ENCODE measurements around the gene RPUSD1. TPM values are rescaled to one million over a fixed set of nuclear protein-coding genes. Genes with fewer than 3 reads are reported as not detected.

The RPUSD1 gene
- total RNA-seq, 4 donors from 2014 or later, result 13.4 to 25.8 (median 22.1) TPM

DNA sequence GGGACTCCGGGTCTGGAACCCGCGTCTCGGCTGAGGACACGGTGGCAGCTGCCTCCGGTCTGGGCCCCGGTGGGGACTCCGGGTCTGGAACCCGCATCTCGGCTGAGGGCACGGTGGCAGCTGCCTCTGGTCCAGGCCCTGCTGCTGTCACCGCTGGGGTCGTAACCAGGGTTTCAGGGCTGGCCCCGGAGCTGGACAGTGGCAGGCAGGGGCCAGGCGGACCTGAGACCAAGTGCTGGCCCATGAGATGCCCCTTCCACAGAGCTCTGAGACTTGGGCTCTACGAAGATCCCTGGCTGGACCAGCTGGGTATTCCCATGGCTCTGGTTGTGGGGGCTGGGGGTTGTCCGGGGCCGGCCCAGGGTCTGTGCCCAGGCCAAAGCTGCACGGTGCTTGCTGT is 3.8 kb downstream of the RPUSD1 start:
- TF ChIP-seq POLR2AphosphoS5 (IDR thresholded peaks at IDR 0.05) (no peak), POLR2A (IDR thresholded peaks at IDR 0.05) (no peak), EP300 (IDR thresholded peaks at IDR 0.05) (no peak)
- TF ChIP-seq, protein P1, sequence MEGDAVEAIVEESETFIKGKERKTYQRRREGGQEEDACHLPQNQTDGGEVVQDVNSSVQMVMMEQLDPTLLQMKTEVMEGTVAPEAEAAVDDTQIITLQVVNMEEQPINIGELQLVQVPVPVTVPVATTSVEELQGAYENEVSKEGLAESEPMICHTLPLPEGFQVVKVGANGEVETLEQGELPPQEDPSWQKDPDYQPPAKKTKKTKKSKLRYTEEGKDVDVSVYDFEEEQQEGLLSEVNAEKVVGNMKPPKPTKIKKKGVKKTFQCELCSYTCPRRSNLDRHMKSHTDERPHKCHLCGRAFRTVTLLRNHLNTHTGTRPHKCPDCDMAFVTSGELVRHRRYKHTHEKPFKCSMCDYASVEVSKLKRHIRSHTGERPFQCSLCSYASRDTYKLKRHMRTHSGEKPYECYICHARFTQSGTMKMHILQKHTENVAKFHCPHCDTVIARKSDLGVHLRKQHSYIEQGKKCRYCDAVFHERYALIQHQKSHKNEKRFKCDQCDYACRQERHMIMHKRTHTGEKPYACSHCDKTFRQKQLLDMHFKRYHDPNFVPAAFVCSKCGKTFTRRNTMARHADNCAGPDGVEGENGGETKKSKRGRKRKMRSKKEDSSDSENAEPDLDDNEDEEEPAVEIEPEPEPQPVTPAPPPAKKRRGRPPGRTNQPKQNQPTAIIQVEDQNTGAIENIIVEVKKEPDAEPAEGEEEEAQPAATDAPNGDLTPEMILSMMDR (IDR thresholded peaks at IDR 0.05), result no peak
- Histone ChIP-seq H3K36me3 (peaks cover 0 to 16% of the 10 kb centered on the region in 2 donors), H3K4me1 (peaks cover 0 to 42% (median 23%) of the 10 kb centered on the region in 3 donors), H3K4me3 (no peak overlapping the region), H3K9me3 (no peaks in the 10 kb centered on the region), H3K27ac (no peak overlapping the region), H3K27me3 (peaks cover 45% of the 10 kb centered on the region)
- no peak for ATAC-seq
- WGBS, 2 donors (ENCODE audit: low coverage in 1 of 2), result no CpG with 5 or more reads among the region's 19 CpGs

DNA sequence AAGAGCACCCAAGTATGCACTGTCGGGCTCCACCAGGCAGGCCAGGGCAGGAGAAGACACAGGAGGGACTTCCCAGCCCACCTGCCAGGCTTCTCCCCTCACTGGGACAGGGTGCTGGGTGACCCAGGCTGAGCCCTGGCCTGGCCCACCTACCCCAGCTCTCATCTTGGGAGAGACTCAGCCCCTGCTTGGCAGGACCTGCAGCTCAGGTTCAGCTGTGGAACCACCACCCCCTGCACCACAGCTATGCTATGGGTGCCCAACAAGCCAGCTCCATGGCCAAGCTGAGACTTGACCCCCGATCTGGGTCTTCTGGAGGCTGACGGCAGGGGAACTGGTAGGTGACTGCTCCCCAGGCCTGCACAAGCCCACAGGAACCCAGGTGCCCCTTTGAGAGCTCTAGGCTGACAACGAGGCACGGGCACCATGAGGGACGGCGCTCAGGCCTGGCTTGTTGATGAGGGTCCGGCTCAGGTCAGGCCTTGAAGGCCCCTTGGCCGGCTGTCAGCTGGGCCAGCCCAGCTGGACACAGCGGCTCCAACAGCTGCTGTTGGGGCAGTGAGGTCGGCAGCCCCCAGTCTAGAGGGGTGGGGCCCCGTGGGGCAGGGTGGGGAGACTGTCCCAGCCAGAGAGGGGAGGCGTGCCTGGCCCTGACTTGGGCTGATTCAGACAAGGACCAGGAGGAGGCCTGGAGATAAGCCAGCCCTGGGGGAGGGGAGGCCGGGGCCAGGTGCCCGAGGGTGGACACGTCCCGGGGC is 4.6 kb downstream of the RPUSD1 start:
- TF ChIP-seq POLR2A (IDR thresholded peaks at IDR 0.05) (no peak), POLR2AphosphoS5 (IDR thresholded peaks at IDR 0.05) (no peak), EP300 (IDR thresholded peaks at IDR 0.05) (no peak)
- TF ChIP-seq, protein P1 (IDR thresholded peaks at IDR 0.05), result no peak
- no peak overlapping the region for H3K27ac ChIP-seq
- H3K9me3 ChIP-seq, result no peaks in the 10 kb centered on the region
- peaks cover 53% of the 10 kb centered on the region for H3K27me3 ChIP-seq
- ATAC-seq, result no peak
- peaks cover 0 to 16% of the 10 kb centered on the region in 2 donors for H3K36me3 ChIP-seq
- peaks cover 0 to 34% (median 17%) of the 10 kb centered on the region in 3 donors for H3K4me1 ChIP-seq
- WGBS, 2 donors (ENCODE audit: low coverage in 1 of 2), result no CpG with 5 or more reads among the region's 17 CpGs
- H3K4me3 ChIP-seq, result no peak overlapping the region

DNA sequence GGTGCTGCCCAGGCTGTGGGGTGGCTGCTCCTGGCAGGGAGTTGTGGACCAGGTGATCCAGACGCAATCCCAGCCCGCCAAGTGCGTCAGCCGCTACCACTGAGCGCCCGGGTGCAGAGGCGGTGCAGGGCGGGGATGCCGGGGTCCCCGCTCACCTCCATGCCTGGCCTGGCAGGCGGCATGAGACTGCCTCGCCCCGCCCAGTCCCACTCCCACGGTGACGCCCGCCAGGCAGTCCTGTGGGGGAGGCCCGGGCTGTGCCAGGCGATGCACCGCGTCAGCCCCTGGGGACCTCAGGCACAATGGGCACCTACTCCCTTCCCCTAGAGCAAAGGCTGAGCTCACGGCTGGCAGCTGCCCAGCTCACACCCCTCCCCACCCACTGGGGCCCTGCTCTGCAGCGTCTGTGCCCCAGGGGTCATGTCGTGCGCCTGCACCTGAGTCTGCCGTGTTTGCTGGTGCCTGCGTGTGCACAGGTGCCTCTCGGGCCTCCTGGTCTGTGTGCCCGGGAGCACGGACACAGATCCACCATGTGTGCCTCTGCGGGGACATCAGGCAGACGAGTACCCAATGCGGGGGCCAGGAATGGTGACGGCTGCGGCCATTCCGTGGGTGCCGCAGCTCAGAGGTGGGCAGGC is 5.3 kb downstream of the RPUSD1 start:
- Histone ChIP-seq H3K4me1 (peaks cover 0 to 32% (median 17%) of the 10 kb centered on the region in 3 donors), H3K36me3 (peaks cover 0 to 16% of the 10 kb centered on the region in 2 donors), H3K9me3 (no peaks in the 10 kb centered on the region), H3K27me3 (peaks cover 60% of the 10 kb centered on the region), H3K27ac (no peak overlapping the region), H3K4me3 (no peak overlapping the region)
- WGBS, 2 donors (ENCODE audit: low coverage in 1 of 2), result no CpG with 5 or more reads among the region's 36 CpGs
- ATAC-seq, result no peak
- TF ChIP-seq POLR2A (IDR thresholded peaks at IDR 0.05) (no peak), EP300 (IDR thresholded peaks at IDR 0.05) (no peak), POLR2AphosphoS5 (IDR thresholded peaks at IDR 0.05) (no peak)
- TF ChIP-seq, protein P1 (IDR thresholded peaks at IDR 0.05), result no peak

DNA sequence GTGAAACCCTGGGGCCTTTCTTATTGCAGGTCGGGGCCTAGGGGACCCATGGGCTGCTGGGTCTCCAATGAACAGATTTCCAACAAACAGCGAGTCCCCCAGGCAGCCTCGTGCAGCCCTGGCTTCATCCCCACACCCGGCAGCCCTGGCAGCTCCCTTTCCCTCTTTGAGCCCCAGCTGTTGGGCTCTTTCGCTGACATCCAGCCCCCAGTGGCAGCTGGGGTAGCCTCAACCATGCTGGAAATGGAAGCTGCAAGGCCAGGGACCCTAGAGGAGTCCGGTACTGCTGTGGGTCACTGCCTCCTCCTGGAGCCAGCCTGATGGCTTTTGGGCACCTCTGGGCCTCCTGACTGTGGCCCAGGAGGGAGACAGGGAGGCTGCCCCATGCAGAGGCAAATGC is 5.9 kb downstream of the RPUSD1 start:
- WGBS, 2 donors (ENCODE audit: low coverage in 1 of 2), result no CpG with 5 or more reads among the region's 6 CpGs

More for the DNA sequence above, 5.9 kb downstream of the RPUSD1 start:
- TF ChIP-seq, protein P1 (IDR thresholded peaks at IDR 0.05), result no peak
- TF ChIP-seq EP300 (IDR thresholded peaks at IDR 0.05) (no peak), POLR2AphosphoS5 (IDR thresholded peaks at IDR 0.05) (no peak), POLR2A (IDR thresholded peaks at IDR 0.05) (no peak)
- Histone ChIP-seq H3K36me3 (peaks cover 0 to 16% of the 10 kb centered on the region in 2 donors), H3K4me3 (no peak overlapping the region), H3K27me3 (peaks cover 64% of the 10 kb centered on the region), H3K4me1 (peaks cover 0 to 26% (median 12%) of the 10 kb centered on the region in 3 donors), H3K9me3 (no peaks in the 10 kb centered on the region), H3K27ac (no peak overlapping the region)
- no peak for ATAC-seq

Measured in gastroesophageal sphincter (tissue), 4 donors.